Measurements from ENCODE around the gene HOXB3. TPM values are rescaled to one million over a fixed set of nuclear protein-coding genes. Genes with fewer than 3 reads are reported as not detected.

The HOXB3 gene
- total RNA-seq, 1 donor from 2014 or later = not detected

DNA sequence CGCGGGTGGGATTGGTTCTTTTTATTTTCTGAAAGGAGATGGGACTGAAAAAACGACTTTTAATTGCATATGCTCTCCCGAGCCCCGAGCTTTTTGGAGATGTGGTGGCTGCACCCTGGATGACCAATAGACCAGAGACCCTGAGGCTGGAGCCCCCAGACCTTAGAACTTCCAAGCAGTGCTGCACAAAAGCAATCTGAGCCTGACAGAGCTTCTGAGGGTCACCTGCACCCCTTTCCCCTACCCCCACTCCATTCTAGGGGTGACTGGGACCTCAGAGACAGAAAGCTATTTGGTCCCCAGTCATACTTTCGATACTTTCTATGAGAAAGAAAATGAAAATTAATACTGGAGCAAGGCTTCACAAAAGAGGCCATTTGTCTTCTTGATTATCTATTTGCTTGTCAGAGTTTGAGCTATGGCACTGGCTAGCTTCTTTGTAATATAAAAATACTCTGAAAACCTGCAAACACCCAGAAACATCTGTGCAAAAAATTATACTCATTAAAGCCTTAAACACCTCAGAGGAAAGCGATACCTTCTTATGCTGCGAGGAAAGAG lies 15.5 kb downstream of the HOXB3 start:
- DNase-seq (ENCODE audit: low spot score in 2 of 2) (no peak), FAIRE-seq (no peak)

DNA sequence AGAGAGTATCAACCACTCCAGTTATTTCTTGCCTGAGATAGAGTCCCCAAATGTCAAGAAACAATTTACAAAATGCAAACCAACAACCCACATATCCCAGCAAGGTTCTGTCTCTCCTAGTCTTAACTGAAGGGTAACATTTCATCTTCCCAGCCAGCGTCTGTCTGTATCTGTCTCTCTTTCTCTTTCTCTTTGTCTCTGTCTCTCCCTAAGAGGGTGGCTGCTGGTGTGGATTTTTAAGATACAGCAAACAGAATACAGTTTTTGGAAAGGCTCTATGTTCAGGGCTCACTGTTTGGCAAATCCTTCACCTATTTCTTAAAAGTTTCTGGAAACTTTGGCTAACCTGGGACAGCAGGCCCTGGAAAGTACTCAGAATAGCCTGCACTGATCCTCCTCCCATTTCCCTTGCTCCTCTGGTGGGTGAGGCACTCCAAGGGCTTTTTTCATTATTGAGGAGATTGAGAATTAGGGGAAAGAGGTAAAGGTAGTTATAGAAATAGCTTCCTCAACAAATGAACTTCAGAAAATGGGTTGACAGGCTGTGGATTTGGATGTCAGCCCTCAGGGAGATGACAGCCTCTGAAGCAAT lies 18.1 kb downstream of the HOXB3 start:
- DNase-seq (ENCODE audit: low spot score in 2 of 2) (no peak), FAIRE-seq (no peak)

GRCh38 chr17:48571024-48571818 lies 18.8 kb downstream of the HOXB3 start:
- DNase-seq (ENCODE audit: low spot score in 2 of 2) = no peak
- FAIRE-seq = no peak

GRCh38 chr17:48570325-48571023 lies 19.6 kb downstream of the HOXB3 start:
- DNase-seq (ENCODE audit: low spot score in 2 of 2) (no peak), FAIRE-seq (no peak)

GRCh38 chr17:48569674-48570324 lies 20.2 kb downstream of the HOXB3 start:
- DNase-seq (ENCODE audit: low spot score in 2 of 2) = no peak
- FAIRE-seq = no peak

DNA sequence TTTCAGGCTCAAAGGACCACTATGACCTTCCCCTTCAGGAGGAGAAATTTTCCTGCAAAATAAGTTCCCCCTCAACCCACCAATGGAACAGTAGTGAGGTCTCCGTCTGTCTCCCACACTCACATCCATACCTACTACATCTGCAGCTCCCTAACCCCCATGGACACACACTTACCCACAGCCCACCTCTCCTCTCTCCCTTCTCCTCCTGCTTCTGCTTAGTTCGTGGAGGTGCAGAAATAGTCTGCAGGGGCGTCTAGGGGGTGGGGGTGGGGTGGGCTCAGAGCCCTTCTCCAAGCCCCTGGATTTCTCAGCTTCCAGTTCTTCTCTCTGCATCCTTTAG lies 20.8 kb downstream of the HOXB3 start:
- FAIRE-seq = no peak
- no peak for DNase-seq (ENCODE audit: low spot score in 2 of 2)

GRCh38 chr17:48568499-48569239 lies 21.4 kb downstream of the HOXB3 start:
- no peak for DNase-seq (ENCODE audit: low spot score in 2 of 2)
- no peak for FAIRE-seq

DNA sequence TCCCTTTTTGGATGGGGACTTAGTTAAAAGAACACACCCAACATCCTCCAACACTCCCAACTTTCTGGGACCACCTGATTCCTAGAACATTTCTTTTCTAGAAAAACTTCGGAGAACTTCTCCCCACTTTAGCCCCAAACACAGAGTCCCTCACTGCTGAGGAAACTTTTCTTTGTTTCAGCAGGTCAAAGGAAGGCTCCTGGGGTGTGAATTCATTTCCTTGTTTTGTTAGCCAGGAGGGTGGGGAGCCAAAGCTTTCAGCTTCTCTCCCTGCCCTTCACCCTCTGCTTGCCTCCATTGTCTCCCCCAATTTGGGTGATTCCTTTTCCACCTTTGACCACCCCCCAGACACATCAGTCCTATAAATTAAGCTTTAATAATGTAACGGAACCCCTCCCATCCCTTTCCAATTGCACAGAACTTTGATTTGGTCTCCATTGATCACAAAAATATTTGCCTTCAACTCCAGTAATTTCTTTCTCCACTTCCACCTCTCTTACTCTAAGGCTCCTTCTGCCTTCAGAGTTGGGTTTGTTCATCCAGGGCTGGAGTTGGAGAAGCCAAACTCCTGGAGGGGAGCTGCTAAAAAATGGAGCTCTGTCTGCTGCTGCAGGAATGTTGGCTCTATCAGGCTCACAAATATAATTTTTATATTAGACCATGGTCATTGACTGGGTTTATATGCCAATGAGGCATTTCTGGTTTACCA lies 22.2 kb downstream of the HOXB3 start:
- DNase-seq (ENCODE audit: low spot score in 2 of 2) (no peak), FAIRE-seq (no peak)

GRCh38 chr17:48567209-48567608 lies 22.8 kb downstream of the HOXB3 start:
- FAIRE-seq = no peak

DNA sequence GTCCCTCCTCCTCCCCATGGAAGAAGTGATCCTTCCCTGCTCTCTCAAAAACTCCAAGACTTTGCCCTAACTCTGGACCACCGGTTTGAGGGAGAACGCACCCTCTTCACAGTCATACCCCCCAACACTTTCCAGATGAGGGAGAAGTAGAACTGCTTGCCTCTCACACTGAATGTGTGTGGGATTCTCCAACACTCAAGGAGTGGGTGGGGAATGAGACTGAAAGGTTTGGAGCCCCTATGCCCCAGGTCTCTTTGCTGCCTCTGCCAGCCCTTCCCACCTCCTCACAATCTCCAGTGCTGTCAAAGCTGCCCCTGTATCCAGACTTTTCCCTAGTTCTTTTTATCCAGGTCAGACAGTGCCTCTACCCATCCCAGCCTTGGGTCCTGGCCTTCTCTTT lies 23.3 kb downstream of the HOXB3 start:
- no peak for FAIRE-seq

More at GRCh38 chr17:48567209-48567608, 22.8 kb downstream of the HOXB3 start:
- no peak for DNase-seq (ENCODE audit: low spot score in 2 of 2)

DNA sequence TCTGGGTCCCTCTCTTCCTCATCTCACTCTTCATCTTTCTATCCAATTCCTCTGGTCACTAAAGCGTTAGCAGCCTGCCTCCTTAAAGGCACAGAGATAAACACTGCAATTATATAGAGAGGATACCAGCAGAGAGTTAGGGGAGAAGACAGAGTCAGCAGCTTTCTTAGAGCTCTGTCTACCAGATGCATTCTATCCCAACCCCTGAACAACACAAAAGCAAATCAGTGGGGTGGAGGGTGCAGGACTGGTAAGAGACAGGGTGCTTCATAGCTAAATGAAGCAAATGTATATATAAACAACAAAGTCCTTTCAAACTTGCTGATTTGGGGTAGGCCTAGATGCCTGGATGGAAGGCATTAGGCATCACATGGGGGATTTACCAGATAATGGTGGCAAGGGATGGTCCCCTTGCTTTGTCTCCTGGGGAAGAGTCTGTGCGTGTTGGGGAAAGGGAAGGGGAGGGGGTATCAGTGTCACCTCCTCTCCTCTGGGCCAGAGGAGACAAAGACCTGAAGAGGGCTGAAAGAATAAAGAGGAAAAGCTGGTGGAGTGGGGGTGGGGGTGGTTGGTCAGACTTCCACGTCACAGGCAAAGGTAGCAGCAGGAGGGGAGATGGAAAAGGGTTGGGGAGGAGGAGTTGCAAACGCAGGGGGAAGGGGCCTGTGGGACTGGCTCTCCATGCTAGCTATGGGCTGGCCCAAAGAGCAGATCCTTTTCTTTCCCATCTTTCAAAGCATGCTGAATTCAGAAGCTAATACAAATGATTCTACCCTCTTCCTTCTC lies 23.9 kb downstream of the HOXB3 start:
- FAIRE-seq = no peak
- DNase-seq (ENCODE audit: low spot score in 2 of 2) = no peak

More for the DNA sequence above, 23.3 kb downstream of the HOXB3 start:
- DNase-seq (ENCODE audit: low spot score in 2 of 2) = no peak

DNA sequence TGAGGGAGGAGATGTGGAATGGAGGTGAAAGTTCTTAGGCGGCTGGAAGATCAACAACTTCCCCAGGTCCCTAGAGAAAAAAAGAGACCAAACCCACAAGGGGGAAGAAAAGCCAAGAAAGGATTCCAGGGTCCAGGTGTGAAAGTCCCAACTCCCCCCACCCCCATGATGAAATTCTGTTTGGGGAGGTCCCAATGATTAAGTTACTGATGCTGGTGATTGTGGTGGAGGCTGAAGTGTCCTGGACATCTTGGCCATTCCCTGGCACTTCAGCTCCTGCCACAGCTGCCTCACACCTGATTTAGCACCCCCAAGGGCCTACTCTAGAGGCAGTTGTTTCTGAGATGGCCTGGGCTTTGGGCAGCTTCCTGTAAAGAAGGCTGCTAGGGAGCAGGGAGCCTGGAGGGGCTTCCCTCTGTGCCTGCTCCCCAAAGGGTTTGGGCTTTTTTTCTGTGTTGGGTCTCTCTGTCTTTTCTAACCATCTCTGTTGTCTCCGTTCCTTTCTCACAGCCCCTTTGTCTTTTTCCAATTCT lies 25.0 kb downstream of the HOXB3 start:
- no peak for FAIRE-seq
- no peak for DNase-seq (ENCODE audit: low spot score in 2 of 2)

- DNase-seq (ENCODE audit: low spot score in 2 of 2) = no peak
- FAIRE-seq = no peak
Measured at GRCh38 chr17:48564188-48565021, 25.6 kb downstream of the HOXB3 start.

DNA sequence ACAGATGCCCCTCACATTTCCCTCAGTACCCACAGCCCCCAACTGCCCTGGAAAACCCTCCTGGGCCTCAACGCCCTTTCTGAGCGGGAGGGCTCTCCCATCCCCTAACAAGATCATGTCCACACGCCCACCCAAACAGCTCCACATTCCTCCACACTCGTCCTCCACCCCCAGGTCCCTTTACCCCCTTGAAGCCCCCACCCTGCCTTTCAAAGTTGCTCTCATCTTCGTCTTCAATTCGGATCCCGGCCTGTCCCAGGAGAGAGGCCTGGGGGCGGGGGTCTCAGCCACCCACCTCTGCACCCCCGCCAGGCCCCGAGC lies 26.2 kb downstream of the HOXB3 start:
- DNase-seq (ENCODE audit: low spot score in 2 of 2) = no peak
- no peak for FAIRE-seq

DNA sequence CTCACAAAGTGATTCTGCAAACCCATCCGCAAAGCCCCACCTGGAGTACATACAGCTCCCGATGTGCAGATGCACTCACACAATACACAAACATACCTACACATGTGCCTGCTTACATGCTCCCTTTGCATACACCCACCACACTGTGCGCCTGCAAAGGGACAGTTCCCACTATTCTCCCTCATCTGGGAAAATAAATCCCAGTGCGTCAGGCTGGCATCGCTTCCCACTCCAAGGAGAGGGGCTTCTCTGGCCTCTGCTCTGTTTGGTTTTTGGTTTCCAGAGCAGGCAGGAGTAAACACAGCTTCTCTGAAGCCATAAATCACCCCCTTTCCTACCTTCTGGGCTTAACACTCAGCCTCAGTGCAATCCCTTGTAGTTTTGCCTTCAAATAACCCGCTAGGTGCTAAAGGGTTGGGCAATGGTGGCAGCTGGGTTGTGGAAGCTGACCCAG lies 26.6 kb downstream of the HOXB3 start:
- DNase-seq (ENCODE audit: low spot score in 2 of 2) = no peak
- FAIRE-seq = no peak

DNA sequence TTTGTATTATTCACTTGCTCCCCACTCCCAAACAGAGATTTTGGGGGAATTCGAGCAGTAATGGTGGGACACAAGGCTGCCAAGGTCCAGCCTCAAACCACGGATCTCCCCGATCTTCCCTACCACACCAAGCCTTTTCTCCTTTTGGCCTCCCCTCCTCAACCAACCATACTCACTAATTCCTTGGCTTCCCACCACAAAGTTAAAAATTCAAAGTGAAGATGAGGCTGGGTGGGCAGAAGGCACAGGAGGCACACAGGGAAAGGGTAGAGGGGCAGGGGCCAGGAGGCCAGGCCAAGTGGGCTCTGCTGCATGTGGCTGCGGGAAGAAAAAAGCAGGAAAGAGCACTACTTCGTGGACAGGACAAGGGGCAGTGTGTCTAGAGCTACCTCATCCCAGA lies 27.1 kb downstream of the HOXB3 start:
- FAIRE-seq (no peak), DNase-seq (ENCODE audit: low spot score in 2 of 2) (no peak)
